GM12878 (cell line): Measurements from ENCODE around the gene THSD8. TPM values are rescaled to one million over a fixed set of nuclear protein-coding genes. Genes with fewer than 3 reads are reported as not detected.
A peak's percentile ranks its signal among the peaks of the same experiment; 100 is the strongest.

Experiments
- ATAC-seq: fragments of 200-7000 bp; cut with Tn5 transposase; 3 replicates; pipeline ENCODE4 v1.9.1; 2020; ENCODE audit warnings: mild to moderate bottlenecking, moderate library complexity
- BruUV-seq: library from RNA; stranded (reverse); fragments of 400-500 nt; replicated peaks from 2 replicates; lab custom pipeline; 2021; lab: Mats Ljungman, UMichigan
- CTCF ChIA-PET: fragments of 300-600 bp; sonication (Branson Sonifier 250); formaldehyde crosslinking; extraction: SDS; loops from one replicate; lab custom pipeline; 2021; ENCODE audit warnings: inconsistent platforms; lab: Yijun Ruan, JAX
- POLR2A ChIA-PET: fragments of 350-600 bp; formaldehyde crosslinking; extraction: SDS; loops from one replicate; lab custom pipeline; 2021; ENCODE audit warnings: inconsistent platforms; lab: Charles Lee
- RAD21 ChIA-PET: fragments of 300-600 bp; sonication (Branson Sonifier 250); formaldehyde crosslinking; loops from one replicate; lab custom pipeline; 2023; ENCODE audit warnings: antibody characterized with exemption; ENCODE audit not compliant: unreplicated experiment; lab: Charles Lee
- SMC1A ChIA-PET: fragments of 300-600 bp; sonication (Branson Sonifier 250); formaldehyde crosslinking; loops from one replicate; lab custom pipeline; 2023; ENCODE audit not compliant: unreplicated experiment, uncharacterized antibody; lab: Charles Lee
- DNase-seq: peaks from one replicate; pipeline ENCODE4 v3.0.0-alpha.2; 2011; ENCODE audit warnings: low read depth, low spot score
- FAIRE-seq: peaks from 3 replicates; lab custom pipeline; 2011; peaks lifted over from hg19 to GRCh38; lab: Jason Lieb, UNC
- H2AFZ ChIP-seq: 2 replicates; pipeline ENCODE4 v1.6.0; 2011; ENCODE audit warnings: low read depth, low read length, control low read depth; ENCODE audit not compliant: control insufficient read depth
- H3K27ac ChIP-seq: 2 replicates; pipeline ENCODE4 v1.5.1; 2011; ENCODE audit warnings: control low read depth; ENCODE audit not compliant: control insufficient read depth, insufficient read depth
- H3K27me3 ChIP-seq, 2 experiments: replicated peaks in 1 of 2; 2 replicates each; pipeline versions ENCODE4 v1.6.0 to v1.6.1; 2011; ENCODE audit warnings: low read length in 1 of 2; ENCODE audit not compliant: control insufficient read depth in 2 of 2, insufficient read depth in 2 of 2
- H3K36me3 ChIP-seq, 2 experiments: 2 replicates each; pipeline ENCODE4 v1.5.1; 2011; ENCODE audit warnings: low read length in 1 of 2; ENCODE audit not compliant: control insufficient read depth in 2 of 2, insufficient read depth in 2 of 2
- H3K4me1 ChIP-seq: 2 replicates; pipeline ENCODE4 v1.6.1; 2011; ENCODE audit warnings: mild to moderate bottlenecking, low read length, moderate library complexity, mixed read lengths; ENCODE audit not compliant: control insufficient read depth, insufficient read depth
- H3K4me2 ChIP-seq: 2 replicates; pipeline ENCODE4 v1.6.0; 2011; ENCODE audit warnings: control low read depth; ENCODE audit not compliant: control insufficient read depth, insufficient read depth
- H3K4me3 ChIP-seq: fragments of 200-600 bp; sonication (generic); 2 replicates; pipeline ENCODE4 v1.5.1; 2016
- H3K79me2 ChIP-seq: 2 replicates; pipeline ENCODE4 v1.6.0; 2011; ENCODE audit warnings: low read length; ENCODE audit not compliant: control insufficient read depth, insufficient read depth
- H3K9ac ChIP-seq: 2 replicates; pipeline ENCODE4 v1.8.0; 2011; ENCODE audit warnings: low read length, control low read depth, mixed read lengths; ENCODE audit not compliant: control insufficient read depth, insufficient read depth
- H3K9me3 ChIP-seq: replicated peaks from 3 replicates; pipeline ENCODE4 v1.5.1; 2011; ENCODE audit warnings: mild to moderate bottlenecking, low read length; ENCODE audit not compliant: control insufficient read depth, insufficient read depth
- H4K20me1 ChIP-seq: 2 replicates; pipeline ENCODE4 v1.6.0; 2011; ENCODE audit not compliant: control insufficient read depth, insufficient read depth
- ASH2L ChIP-seq: fragments of 300-600, 200-600 bp; sonication (generic); IDR thresholded peaks from 2 replicates; pipeline ENCODE4 v1.6.1; 2017; ENCODE audit warnings: low read depth, mild to moderate bottlenecking, borderline replicate concordance
- BACH1 ChIP-seq: fragments of 450-650 bp; IDR thresholded peaks from 2 replicates; pipeline ENCODE4 v1.6.1; 2017; ENCODE audit warnings: mild to moderate bottlenecking, borderline replicate concordance
- CEBPB ChIP-seq, 2 experiments: fragments of 150-350 bp in 1 of 2; IDR thresholded peaks; 2 replicates each; pipeline ENCODE4 v1.6.1; 2012 to 2014; ENCODE audit warnings: low read depth in 2 of 2, low read length in 2 of 2, borderline replicate concordance in 1 of 2, inconsistent platforms in 1 of 2
- E2F4 ChIP-seq: IDR thresholded peaks from 2 replicates; pipeline ENCODE4 v1.6.1; 2012; ENCODE audit warnings: low read depth, low read length, improper control_type of control experiment
- IKZF1 ChIP-seq: fragments of 450-650 bp; conservative IDR thresholded peaks from 2 replicates; pipeline ENCODE4 v1.6.1; 2017; ENCODE audit warnings: antibody characterized with exemption, mild to moderate bottlenecking
- KDM1A ChIP-seq: fragments of 200-600 bp; sonication (generic); IDR thresholded peaks from 2 replicates; pipeline ENCODE4 v1.6.1; 2016; ENCODE audit warnings: borderline replicate concordance
- LARP7 ChIP-seq: fragments of 450-650 bp; IDR thresholded peaks from 2 replicates; pipeline ENCODE4 v1.6.1; 2017; ENCODE audit warnings: mild to moderate bottlenecking
- MTA3 ChIP-seq: IDR thresholded peaks from 2 replicates; pipeline ENCODE4 v1.6.1; 2012; ENCODE audit warnings: low read length, inconsistent platforms, borderline replicate concordance
- PRDM15 ChIP-seq: fragments of 450-650 bp; formaldehyde crosslinking; IDR thresholded peaks from 2 replicates; pipeline ENCODE4 v1.4.0; 2020; ENCODE audit warnings: mild to moderate bottlenecking, moderate library complexity
- RBBP5 ChIP-seq: fragments of 200-600 bp; sonication (generic); conservative IDR thresholded peaks from 2 replicates; pipeline ENCODE4 v1.6.1; 2016
- SMAD1 ChIP-seq: fragments of 450-650 bp; IDR thresholded peaks from 2 replicates; pipeline ENCODE4 v1.6.1; 2018; ENCODE audit warnings: mild to moderate bottlenecking, low read depth; ENCODE audit not compliant: partially characterized antibody
- SMARCA5 ChIP-seq: fragments of 450-650 bp; IDR thresholded peaks from 2 replicates; pipeline ENCODE4 v1.6.1; 2017; ENCODE audit warnings: mild to moderate bottlenecking
- SPI1 ChIP-seq: IDR thresholded peaks from 2 replicates; pipeline ENCODE4 v1.6.1; 2011; ENCODE audit warnings: low read depth, mild to moderate bottlenecking, low read length, moderate library complexity, borderline replicate concordance; ENCODE audit not compliant: insufficient read depth
- STAT1 ChIP-seq: fragments of 450-650 bp; conservative IDR thresholded peaks from 2 replicates; pipeline ENCODE4 v1.6.1; 2014; ENCODE audit warnings: antibody characterized with exemption, mild to moderate bottlenecking
- ZNF622 ChIP-seq: fragments of 450-650 bp; IDR thresholded peaks from 2 replicates; pipeline ENCODE4 v1.6.1; 2017; ENCODE audit warnings: mild to moderate bottlenecking, inconsistent platforms
- WGBS: methylation state at CpG from one replicate; pipeline ENCODE4 v1.1.6; 2016; ENCODE audit warnings: low lambda C conversion rate; ENCODE audit not compliant: insufficient replicate concordance, insufficient coverage; ENCODE audit errors: missing lambda C conversion rate; 5-methylcytosine and 5-hydroxymethylcytosine counted together
- in situ Hi-C: fragments of 300-500 bp; cut with MboI; formaldehyde crosslinking; loops from 9 replicates; pipeline ENCODE4 v1.14.3; 2018; ENCODE audit warnings: mixed read lengths
- intact Hi-C: fragments of 100-400 bp; cut with micrococcal nuclease; formaldehyde crosslinking; loops from one replicate; pipeline ENCODE4 v1.14.2; 2022; ENCODE audit not compliant: unreplicated experiment
- polyA plus RNA-seq, 11 experiments: library from polyadenylated mRNA; depleted of rRNA in 4 of 11; unstranded in 6 of 11; stranded (reverse) in 5 of 11; fragments of >200 nt; fragmentation: Nextera tagmentation in 4 of 11; fragmentation: Illumina TruSeq in 1 of 11; extraction: Ambion mirVana in 4 of 11; extraction: Trizol in 1 of 11; gene quantifications; 1 replicate in 1 of 11; 2 replicates in 10 of 11; pipeline versions ENCODE4 v1.2.1 to v1.2.3, GENCODE V29; 2011 to 2016; ENCODE audit warnings: inconsistent platforms in 2 of 11, missing spikeins in 2 of 11, low read depth in 1 of 11
- total RNA-seq, 4 experiments: library from RNA; depleted of rRNA in 3 of 4; stranded (reverse); fragments of >200 nt in 3 of 4; fragmentation: Illumina TruSeq in 1 of 4; extraction: Trizol in 1 of 4; gene quantifications; 2 replicates each; pipeline versions ENCODE4 v1.2.1 to v1.2.3, GENCODE V29; 2013 to 2021
- TF ChIP-seq, protein P1 (sequence below): IDR thresholded peaks from 2 replicates; pipeline ENCODE4 v1.6.1; 2012; ENCODE audit warnings: low read length, inconsistent platforms

Gene THSD8
- total and polyA plus RNA-seq, 10 of the 15 experiments (the other 5 are each of a cell fraction or from before 2014, with no cell fraction given): 0.24 to 32.3 (median 21.3) TPM; not detected in 2

DNA sequence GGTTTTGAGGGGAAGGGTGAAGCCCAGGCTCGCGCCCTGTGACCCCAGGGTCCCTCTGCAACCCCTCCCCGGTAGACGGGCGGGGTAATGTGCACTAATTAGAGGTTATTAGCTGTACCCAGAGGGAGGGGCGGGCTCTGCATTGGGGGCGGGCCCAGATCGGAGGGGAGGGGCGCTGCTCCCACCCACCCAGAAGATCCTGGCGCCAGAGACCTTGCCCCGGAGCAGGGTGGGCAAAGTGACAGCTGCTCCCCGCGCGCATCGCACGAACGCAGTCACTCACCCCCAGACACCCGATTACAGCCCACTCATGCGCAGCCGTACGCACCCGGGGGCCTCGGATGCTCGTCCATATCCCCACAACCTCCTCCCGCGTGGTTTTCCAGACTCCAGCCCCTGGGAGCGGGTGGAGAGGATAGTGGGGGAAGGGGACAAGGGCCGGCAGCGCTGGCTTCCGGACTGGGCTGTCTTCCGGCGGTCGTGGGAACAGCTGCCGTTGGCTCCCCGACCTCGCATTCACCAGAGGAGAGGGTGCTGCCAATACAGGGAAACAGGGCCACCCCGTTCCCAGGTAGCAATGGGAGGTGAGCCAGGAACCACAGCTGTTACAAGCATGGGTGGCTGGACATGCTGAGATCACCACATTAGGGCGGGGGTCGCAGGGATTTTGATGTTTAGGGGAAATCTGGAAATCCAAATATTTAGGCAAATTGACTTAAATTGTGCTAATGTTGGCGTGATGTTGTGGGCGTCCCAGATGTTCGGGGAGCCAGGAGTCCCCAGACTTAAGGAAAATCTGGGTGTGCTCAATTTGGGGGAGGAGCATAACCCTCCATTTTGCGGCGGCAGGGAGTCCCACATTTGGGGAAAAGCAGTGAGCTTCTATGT is 23.6 kb upstream of the THSD8 start:
- peak; percentile 57 for FAIRE-seq
- TF ChIP-seq ASH2L: no peak
- TF ChIP-seq, protein P1, sequence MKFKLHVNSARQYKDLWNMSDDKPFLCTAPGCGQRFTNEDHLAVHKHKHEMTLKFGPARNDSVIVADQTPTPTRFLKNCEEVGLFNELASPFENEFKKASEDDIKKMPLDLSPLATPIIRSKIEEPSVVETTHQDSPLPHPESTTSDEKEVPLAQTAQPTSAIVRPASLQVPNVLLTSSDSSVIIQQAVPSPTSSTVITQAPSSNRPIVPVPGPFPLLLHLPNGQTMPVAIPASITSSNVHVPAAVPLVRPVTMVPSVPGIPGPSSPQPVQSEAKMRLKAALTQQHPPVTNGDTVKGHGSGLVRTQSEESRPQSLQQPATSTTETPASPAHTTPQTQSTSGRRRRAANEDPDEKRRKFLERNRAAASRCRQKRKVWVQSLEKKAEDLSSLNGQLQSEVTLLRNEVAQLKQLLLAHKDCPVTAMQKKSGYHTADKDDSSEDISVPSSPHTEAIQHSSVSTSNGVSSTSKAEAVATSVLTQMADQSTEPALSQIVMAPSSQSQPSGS: no peak
- no peak for TF ChIP-seq SPI1
- TF ChIP-seq STAT1: 0 out of 2 replicates have a peak, but pooled peaks have one; percentile 19
- TF ChIP-seq KDM1A: no peak
- no peak for TF ChIP-seq E2F4
- no peak for TF ChIP-seq SMAD1
- no peak for TF ChIP-seq RBBP5
- TF ChIP-seq IKZF1: peak; percentile 95
- TF ChIP-seq SMARCA5: no peak
- no peak for TF ChIP-seq ZNF622
- TF ChIP-seq CEBPB (IDR thresholded peaks at IDR 0.05; ENCODE audit: borderline replicate concordance in 1 of 2, low read depth in 2 of 2, low read length in 2 of 2): no peak
- no peak for TF ChIP-seq MTA3
- TF ChIP-seq BACH1: peak; percentile 10; the same call in 1 of the 2 replicates
- 0 out of 2 replicates have a peak, but pooled peaks have one; percentile 46 for TF ChIP-seq LARP7
- TF ChIP-seq PRDM15 (CRISPR knock-in tag): no peak

More for the DNA sequence above, 23.6 kb upstream of the THSD8 start:
- no peaks in the 10 kb centered on the region for H3K36me3 ChIP-seq
- peaks cover 34% of the 10 kb centered on the region for H3K4me1 ChIP-seq
- H3K27ac ChIP-seq: peak overlapping the region; percentile 91
- ChIA-PET RAD21 (interaction anchor here (0.6 to 4.8 kb wide), 10 partner anchors 9 to 1210 kb away, joined by 3 to 303 read pairs (median 4); partner anchors contain the start of genes GCDH, JUNB and RNASEH2A), POLR2A (interaction anchor here (0.5 to 9.3 kb wide), 8 partner anchors 10 to 421 kb away, joined by 3 to 303 read pairs (median 5); partner anchors contain the start of genes DNASE2, JUNB and RNASEH2A), SMC1A (interaction anchor here (1.0 to 8.4 kb wide), 8 partner anchors 9 to 187 kb away, joined by 3 to 240 read pairs (median 4); partner anchors contain the start of gene JUNB), CTCF (interaction anchor here (0.8 to 12.1 kb wide), 14 partner anchors 9 to 187 kb away, joined by 3 to 537 read pairs (median 6); partner anchors contain the start of genes DHPS, JUNB, MAN2B1 and PRDX2)
- ATAC-seq (peak; percentile 41), DNase-seq (no peak)
- H3K79me2 ChIP-seq: peaks cover 9% of the 10 kb centered on the region
- peak overlapping the region; percentile 84 for H2AFZ ChIP-seq
- no TSS peak for BruUV-seq
- H3K4me3 ChIP-seq: peak overlapping the region; percentile 76
- H3K4me2 ChIP-seq: peak overlapping the region; percentile 99
- H3K9ac ChIP-seq: peak overlapping the region; percentile 94
- H3K27me3 ChIP-seq: no peaks in the 10 kb centered on the region
- in situ Hi-C loops: no loop called here
- WGBS: 1% methylated on average over 39 of the region's 44 CpGs
- intact Hi-C loops: loop anchor here (1.0 kb wide), 1 partner anchor 13 kb away; the partner anchor contains the start of gene JUNB
- no peaks in the 10 kb centered on the region for H4K20me1 ChIP-seq
- H3K9me3 ChIP-seq: no peaks in the 10 kb centered on the region
